HCT116 (cell line): Measurements from ENCODE around the gene FKBP2. TPM values are rescaled to one million over a fixed set of nuclear protein-coding genes. Genes with fewer than 3 reads are reported as not detected.

ENCODE experiments used
- ATAC-seq: fragments of 200-7000 bp; cut with Tn5 transposase; 2 replicates; pipeline ENCODE4 v1.9.1; 2020; ENCODE audit warnings: mild to moderate bottlenecking, moderate library complexity
- BruUV-seq: library from RNA; stranded (reverse); fragments of 400-500 nt; replicated peaks from 2 replicates; lab custom pipeline; 2021; lab: Mats Ljungman, UMichigan
- CTCF ChIA-PET: fragments of 300-600 bp; sonication (Branson Sonifier 250); formaldehyde crosslinking; loops from one replicate; lab custom pipeline; 2021; ENCODE audit warnings: antibody characterized with exemption; lab: Charles Lee
- POLR2A ChIA-PET: fragments of 300-600, 350-600 bp; sonication (Branson Sonifier 250); formaldehyde crosslinking; loops from one replicate; lab custom pipeline; 2021; ENCODE audit warnings: antibody characterized with exemption; lab: Charles Lee
- RAD21 ChIA-PET, 2 experiments: fragments of 300-600 bp; sonication (Branson Sonifier 250); formaldehyde crosslinking; loops; one replicate each; lab custom pipeline; 2023; ENCODE audit warnings: low total read pairs in 2 of 2; ENCODE audit not compliant: uncharacterized antibody in 2 of 2, unreplicated experiment in 2 of 2, low non-redundant PET in 1 of 2; lab: Charles Lee
- DNase-seq: peaks from one replicate; pipeline ENCODE4 v3.0.0-alpha.2; 2010; ENCODE audit warnings: low read depth, low spot score
- H2AFZ ChIP-seq: fragments of 200-600 bp; shearing (Covaris generic), sonication (generic); 2 replicates; pipeline ENCODE4 v1.6.1; 2017; ENCODE audit warnings: low read depth, mixed run types, mixed read lengths, antibody characterized with exemption, low read length; ENCODE audit not compliant: poor library complexity, severe bottlenecking
- H3K27ac ChIP-seq: 2 replicates; pipeline ENCODE4 v1.5.1; 2012; ENCODE audit warnings: low read depth, low read length
- H3K27me3 ChIP-seq: fragments of 200-600 bp; sonication (generic); 2 replicates; pipeline ENCODE4 v1.6.1; 2016; ENCODE audit warnings: mixed run types, low read length, mixed read lengths; ENCODE audit not compliant: insufficient read depth
- H3K36me3 ChIP-seq, 2 experiments: fragments of 200-500 bp in 1 of 2; fragments of 200-600 bp in 1 of 2; sonication (Bioruptor generic) in 1 of 2; sonication (generic) in 1 of 2; 2 replicates each; pipeline versions ENCODE4 v1.5.1 to v1.6.1; 2014 to 2016; ENCODE audit warnings: low read length in 2 of 2, inconsistent platforms in 1 of 2, mixed read lengths in 1 of 2, mixed run types in 1 of 2; ENCODE audit not compliant: insufficient read depth in 2 of 2, control insufficient read depth in 1 of 2
- H3K4me1 ChIP-seq, 2 experiments: fragments of 200-600 bp in 1 of 2; sonication (generic) in 1 of 2; 2 replicates each; pipeline versions ENCODE4 v1.5.1 to v1.6.1; 2012 to 2017; ENCODE audit warnings: low read length in 2 of 2, inconsistent platforms in 1 of 2, mild to moderate bottlenecking in 1 of 2, mixed read lengths in 1 of 2, mixed run types in 1 of 2, moderate library complexity in 1 of 2; ENCODE audit not compliant: insufficient read depth in 2 of 2, control insufficient read depth in 1 of 2
- H3K4me2 ChIP-seq: fragments of 200-600 bp; sonication (generic); 2 replicates; pipeline ENCODE4 v1.6.1; 2017; ENCODE audit warnings: mixed run types, low read length, mixed read lengths
- H3K4me3 ChIP-seq, 2 experiments: fragments of 200-600 bp in 1 of 2; sonication (generic) in 1 of 2; replicated peaks in 1 of 2; 2 replicates each; pipeline ENCODE4 v1.5.1; 2011 to 2016; ENCODE audit warnings: low read length in 2 of 2, control low read depth in 1 of 2, low read depth in 1 of 2, mild to moderate bottlenecking in 1 of 2, mixed read lengths in 1 of 2, mixed run types in 1 of 2
- H3K79me2 ChIP-seq: fragments of 200-600 bp; sonication (generic); 2 replicates; pipeline ENCODE4 v1.6.1; 2017; ENCODE audit warnings: mild to moderate bottlenecking, mixed run types, low read length, moderate library complexity, mixed read lengths; ENCODE audit not compliant: insufficient read depth
- H3K9ac ChIP-seq: fragments of 200-600 bp; sonication (generic); 2 replicates; pipeline ENCODE4 v1.6.1; 2016; ENCODE audit warnings: low read length, mixed read lengths
- H3K9me2 ChIP-seq: fragments of 200-600 bp; sonication (generic), shearing (Covaris generic); 2 replicates; pipeline ENCODE4 v1.6.1; 2017; ENCODE audit warnings: mixed run types, mild to moderate bottlenecking, moderate library complexity; ENCODE audit not compliant: insufficient read depth
- H3K9me3 ChIP-seq, 2 experiments: fragments of 200-500 bp in 1 of 2; fragments of 200-600 bp in 1 of 2; sonication (Bioruptor generic) in 1 of 2; sonication (generic) in 1 of 2; 2 replicates each; pipeline ENCODE4 v1.6.1; 2014 to 2017; ENCODE audit warnings: low read length in 2 of 2, mixed read lengths in 2 of 2, inconsistent platforms in 1 of 2, low read depth in 1 of 2, mild to moderate bottlenecking in 1 of 2, mixed run types in 1 of 2, moderate library complexity in 1 of 2; ENCODE audit not compliant: control insufficient read depth in 1 of 2, insufficient read depth in 1 of 2
- H4K20me1 ChIP-seq: fragments of 200-600 bp; sonication (generic), shearing (Covaris generic); 2 replicates; pipeline ENCODE4 v1.6.1; 2017; ENCODE audit warnings: mixed run types, mild to moderate bottlenecking, moderate library complexity; ENCODE audit not compliant: insufficient read depth
- ATF3 ChIP-seq: IDR thresholded peaks from 2 replicates; pipeline ENCODE4 v1.6.1; 2012
- CBX3 ChIP-seq: IDR thresholded peaks from 2 replicates; pipeline ENCODE4 v1.6.1; 2012; ENCODE audit warnings: low read depth
- CEBPB ChIP-seq: IDR thresholded peaks from 2 replicates; pipeline ENCODE4 v1.6.1; 2012; ENCODE audit warnings: low read depth
- CTCF ChIP-seq, 3 experiments: fragments of 200-600 bp in 1 of 3; sonication (generic) in 1 of 3; IDR thresholded peaks in 2 of 3; conservative IDR thresholded peaks in 1 of 3; 2 replicates each; pipeline ENCODE4 v1.5.1; 2012 to 2017; ENCODE audit warnings: low read depth in 2 of 3, low read length in 2 of 3, antibody characterized with exemption in 1 of 3, borderline replicate concordance in 1 of 3, control low read depth in 1 of 3, mild to moderate bottlenecking in 1 of 3, mixed read lengths in 1 of 3, mixed run types in 1 of 3, moderate library complexity in 1 of 3; ENCODE audit not compliant: insufficient read depth in 1 of 3
- EGR1 ChIP-seq: IDR thresholded peaks from 2 replicates; pipeline ENCODE4 v1.6.1; 2012; ENCODE audit warnings: low read depth
- ELF1 ChIP-seq: IDR thresholded peaks from 2 replicates; pipeline ENCODE4 v1.6.1; 2012; ENCODE audit warnings: low read depth, borderline replicate concordance
- EZH2 ChIP-seq: fragments of 200-600 bp; sonication (generic); IDR thresholded peaks from 2 replicates; pipeline ENCODE4 v1.6.1; 2017; ENCODE audit warnings: antibody characterized with exemption, mixed run types
- EZH2phosphoT487 ChIP-seq: fragments of 200-600 bp; IDR thresholded peaks from 2 replicates; pipeline ENCODE4 v1.6.1; 2018; ENCODE audit warnings: antibody characterized with exemption, borderline replicate concordance
- FOSL1 ChIP-seq: IDR thresholded peaks from 2 replicates; pipeline ENCODE4 v1.6.1; 2012; ENCODE audit warnings: low read depth
- JUND ChIP-seq: IDR thresholded peaks from 2 replicates; pipeline ENCODE4 v1.6.1; 2012
- POLR2A ChIP-seq: IDR thresholded peaks from 2 replicates; pipeline ENCODE4 v1.7.0; 2011; ENCODE audit warnings: borderline replicate concordance; ENCODE audit not compliant: insufficient read depth, insufficient read length; ENCODE audit errors: extremely low read depth
- RAD21 ChIP-seq: IDR thresholded peaks from 2 replicates; pipeline ENCODE4 v1.6.1; 2012; ENCODE audit warnings: low read depth, mild to moderate bottlenecking
- SIN3A ChIP-seq: IDR thresholded peaks from 2 replicates; pipeline ENCODE4 v1.6.1; 2012; ENCODE audit warnings: low read depth
- SP1 ChIP-seq: IDR thresholded peaks from 2 replicates; pipeline ENCODE4 v1.6.1; 2012; ENCODE audit warnings: low read depth
- SRF ChIP-seq: IDR thresholded peaks from 2 replicates; pipeline ENCODE4 v1.6.1; 2012; ENCODE audit warnings: low read depth
- TCF7L2 ChIP-seq: IDR thresholded peaks from 2 replicates; pipeline ENCODE4 v1.7.0; 2011; ENCODE audit warnings: borderline replicate concordance, inconsistent platforms; ENCODE audit not compliant: insufficient read depth, insufficient read length; ENCODE audit errors: extremely low read depth
- YY1 ChIP-seq: IDR thresholded peaks from 2 replicates; pipeline ENCODE4 v1.6.1; 2011; ENCODE audit warnings: low read length, low read depth, moderate library complexity, mild to moderate bottlenecking; ENCODE audit not compliant: insufficient replicate concordance; ENCODE audit errors: extremely low read depth
- ZFX ChIP-seq: fragments of 450-650 bp; IDR thresholded peaks from 2 replicates; pipeline ENCODE4 v1.6.1; 2017
- ZNF274 ChIP-seq: fragments of 200-500 bp; sonication (Bioruptor generic); IDR thresholded peaks from 2 replicates; pipeline ENCODE4 v1.6.1; 2014; ENCODE audit warnings: mild to moderate bottlenecking, low read depth, low read length, inconsistent platforms
- intact Hi-C: fragments of 100-400 bp; cut with micrococcal nuclease; formaldehyde crosslinking; loops from 2 replicates; pipeline ENCODE4 v1.10.0; 2022
- total RNA-seq: library from RNA; stranded (reverse); gene quantifications from one replicate; pipeline ENCODE4 v1.2.1, GENCODE V29; 2021; ENCODE audit not compliant: unreplicated experiment
- TF ChIP-seq, protein P1 (sequence below): IDR thresholded peaks from 2 replicates; pipeline ENCODE4 v1.6.1; 2012

FKBP2 gene
- total RNA-seq, 1 experiment from 2014 or later, result 69.2 TPM

DNA sequence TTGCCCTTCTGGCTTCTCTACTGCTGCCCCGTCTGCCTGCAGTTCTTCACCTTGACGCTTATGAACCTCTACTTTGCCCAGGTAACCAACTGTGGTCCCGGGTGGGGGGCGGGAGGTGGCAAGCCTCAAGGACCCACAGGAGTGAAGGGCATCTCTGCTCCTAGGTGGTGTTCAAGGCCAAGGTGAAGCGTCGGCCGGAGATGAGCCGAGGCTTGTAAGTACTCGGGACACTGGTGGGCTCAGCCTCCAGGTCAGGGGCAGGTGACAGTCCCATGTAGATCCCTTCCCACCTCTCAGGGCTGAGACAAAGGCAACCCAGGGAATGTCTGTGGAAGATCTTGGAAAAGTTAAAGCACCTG lies 45.9 kb downstream of the FKBP2 start:
- ChIA-PET POLR2A (no interaction called here), CTCF (interaction anchor here (1.2 to 4.3 kb wide), 3 partner anchors 14 to 82 kb away, joined by 4 to 22 read pairs (median 4); partner anchors contain the start of gene ESRRA), RAD21 (no interaction called here)
- H3K79me2 ChIP-seq, result no peaks in the 10 kb centered on the region
- H3K27ac ChIP-seq, result no peak overlapping the region; the same call in 1 of the 2 replicates
- no peaks in the 10 kb centered on the region; a peak in 1 of 4 replicates for H3K36me3 ChIP-seq
- TF ChIP-seq SRF, result no peak
- no peak for TF ChIP-seq ELF1
- no peak for TF ChIP-seq CEBPB
- no peak for TF ChIP-seq SIN3A
- TF ChIP-seq JUND, result no peak
- no peak for TF ChIP-seq FOSL1
- no peak for TF ChIP-seq SP1
- TF ChIP-seq, protein P1, sequence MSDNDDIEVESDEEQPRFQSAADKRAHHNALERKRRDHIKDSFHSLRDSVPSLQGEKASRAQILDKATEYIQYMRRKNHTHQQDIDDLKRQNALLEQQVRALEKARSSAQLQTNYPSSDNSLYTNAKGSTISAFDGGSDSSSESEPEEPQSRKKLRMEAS, result no peak
- TF ChIP-seq CBX3, result no peak
- TF ChIP-seq YY1, result no peak
- TF ChIP-seq EGR1, result no peak
- TF ChIP-seq RAD21, result no peak
- TF ChIP-seq CTCF (IDR thresholded peaks at IDR 0.05 in 2 of 3, conservative IDR thresholded peaks at IDR 0.05 in 1 of 3; ENCODE audit: borderline replicate concordance in 1 of 3, insufficient read depth in 1 of 3, low read depth in 2 of 3, low read length in 2 of 3), result no peak
- no peak for TF ChIP-seq ATF3
- TF ChIP-seq POLR2A, result no peak
- TF ChIP-seq TCF7L2, result no peak
- TF ChIP-seq ZNF274, result no peak
- TF ChIP-seq EZH2, result no peak
- TF ChIP-seq ZFX, result no peak
- TF ChIP-seq EZH2phosphoT487, result no peak
- no peaks in the 10 kb centered on the region for H4K20me1 ChIP-seq
- peaks cover 14 to 27% of the 10 kb centered on the region in 2 experiments for H3K4me1 ChIP-seq
- H3K9me2 ChIP-seq, result no peaks in the 10 kb centered on the region
- no peak overlapping the region for H2AFZ ChIP-seq
- H3K27me3 ChIP-seq, result no peaks in the 10 kb centered on the region
- no peak for ATAC-seq
- no peaks in the 10 kb centered on the region for H3K9me3 ChIP-seq
- no peak for DNase-seq
- no TSS peak for BruUV-seq
- intact Hi-C loops, result no loop called here
- no peak overlapping the region for H3K9ac ChIP-seq
- peak overlapping the region; percentile 96 for H3K4me2 ChIP-seq
- no peak overlapping the region for H3K4me3 ChIP-seq
